ENCODE data around the gene MDN1. TPM values are rescaled to one million over a fixed set of nuclear protein-coding genes. Genes with fewer than 3 reads are reported as not detected.
"Not testable (repeated sequence)": the region's sequence is repeated elsewhere in the genome, so short reads cannot be mapped to it uniquely, and the experiment has no call there.

MDN1 gene
- polyA plus RNA-seq, 2 of the 4 experiments (the other 2 are of a cell fraction), result 6.4 to 20.5 TPM

- H3K9me3 ChIP-seq, result no peaks in the 10 kb centered on the region
- ATAC-seq (no peak), DNase-seq (ENCODE audit: low read depth in 1 of 2, low spot score in 1 of 2) (no peak), FAIRE-seq (no peak)
- no peak overlapping the region for H3K4me3 ChIP-seq
- POLR2A ChIA-PET, result no interaction called here
- WGBS (ENCODE audit: missing lambda C conversion rate), result 61% methylated on average over 4 of the region's 4 CpGs
- TF ChIP-seq CEBPB (IDR thresholded peaks at IDR 0.05), result no peak
- TF ChIP-seq HOXB13 (CRISPR knock-in tag; IDR thresholded peaks at IDR 0.05; ENCODE audit: low read depth), result no peak
- no peak for TF ChIP-seq ZSCAN20 (CRISPR knock-in tag; IDR thresholded peaks at IDR 0.05)
- no peak for TF ChIP-seq HEYL (CRISPR knock-in tag; IDR thresholded peaks at IDR 0.05)
- TF ChIP-seq EHF (CRISPR knock-in tag; IDR thresholded peaks at IDR 0.05), result no peak
- no peak for TF ChIP-seq RARB (CRISPR knock-in tag; IDR thresholded peaks at IDR 0.05)
- TF ChIP-seq PHF8 (IDR thresholded peaks at IDR 0.05; ENCODE audit: borderline replicate concordance, low read depth), result no peak
- no peak for TF ChIP-seq RAD21 (conservative IDR thresholded peaks at IDR 0.05 in 1 of 2, IDR thresholded peaks at IDR 0.05 in 1 of 2)
- TF ChIP-seq CBX2 (IDR thresholded peaks at IDR 0.05; ENCODE audit: borderline replicate concordance, low read depth), result no peak
- no peak for TF ChIP-seq ESRRA (IDR thresholded peaks at IDR 0.05; ENCODE audit: borderline replicate concordance, low read length)
- TF ChIP-seq RFX5 (IDR thresholded peaks at IDR 0.05), result no peak
- no peak for TF ChIP-seq MAZ (IDR thresholded peaks at IDR 0.05; ENCODE audit: borderline replicate concordance, low read depth, low read length)
- no peak for TF ChIP-seq KDM5A (IDR thresholded peaks at IDR 0.05)
- TF ChIP-seq, protein P1, sequence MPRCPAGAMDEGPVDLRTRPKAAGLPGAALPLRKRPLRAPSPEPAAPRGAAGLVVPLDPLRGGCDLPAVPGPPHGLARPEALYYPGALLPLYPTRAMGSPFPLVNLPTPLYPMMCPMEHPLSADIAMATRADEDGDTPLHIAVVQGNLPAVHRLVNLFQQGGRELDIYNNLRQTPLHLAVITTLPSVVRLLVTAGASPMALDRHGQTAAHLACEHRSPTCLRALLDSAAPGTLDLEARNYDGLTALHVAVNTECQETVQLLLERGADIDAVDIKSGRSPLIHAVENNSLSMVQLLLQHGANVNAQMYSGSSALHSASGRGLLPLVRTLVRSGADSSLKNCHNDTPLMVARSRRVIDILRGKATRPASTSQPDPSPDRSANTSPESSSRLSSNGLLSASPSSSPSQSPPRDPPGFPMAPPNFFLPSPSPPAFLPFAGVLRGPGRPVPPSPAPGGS (IDR thresholded peaks at IDR 0.05), result no peak
- TF ChIP-seq HOXA7 (CRISPR knock-in tag; IDR thresholded peaks at IDR 0.05), result no peak
- TF ChIP-seq TP53 (CRISPR knock-in tag; IDR thresholded peaks at IDR 0.05), result no peak
- TF ChIP-seq FOSB (CRISPR knock-in tag; IDR thresholded peaks at IDR 0.05), result no peak
- H3K27ac ChIP-seq, result no peak overlapping the region
- 0 out of 3 replicates have a peak, but pooled peaks cover 4% of the 10 kb centered on the region for H3K4me1 ChIP-seq
- no peak overlapping the region for H3K4me2 ChIP-seq
- CTCF ChIA-PET, result no interaction called here
Measured at GRCh38 chr6:89644864-89645263, 174.7 kb downstream of the MDN1 start.

DNA sequence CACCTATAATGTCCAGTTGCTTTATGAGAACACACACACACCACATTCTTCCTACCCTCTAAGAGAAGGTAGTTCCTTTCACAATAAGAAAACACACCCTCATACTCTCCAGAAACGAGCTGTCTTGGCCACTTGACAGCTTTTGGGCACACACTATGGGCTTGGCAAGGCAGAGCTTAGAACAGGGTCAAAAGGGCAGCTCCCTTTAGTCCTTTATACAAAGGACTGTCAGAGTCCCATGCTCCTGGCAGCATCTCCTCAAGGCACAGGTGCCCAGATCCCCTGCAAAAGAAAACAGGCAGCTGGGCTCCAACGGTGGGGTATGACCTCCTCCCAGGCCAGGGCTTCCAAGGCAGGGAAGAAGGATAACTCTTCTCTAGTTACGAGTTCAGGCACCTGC lies 176.2 kb downstream of the MDN1 start:
- CTCF ChIA-PET, result no interaction called here
- no peak for DNase-seq (ENCODE audit: low read depth in 1 of 2, low spot score in 1 of 2)
- Histone ChIP-seq H3K9me3 (no peaks in the 10 kb centered on the region), H3K4me3 (no peak overlapping the region), H3K27ac (no peak overlapping the region), H3K4me2 (no peak overlapping the region), H3K4me1 (peaks cover 9% of the 10 kb centered on the region; the same call in 2 of the 3 replicates)
- TF ChIP-seq GATA3 (IDR thresholded peaks at IDR 0.05; ENCODE audit: borderline replicate concordance) (no peak), MAFK (IDR thresholded peaks at IDR 0.05; ENCODE audit: partially characterized antibody) (no peak), SREBF2 (IDR thresholded peaks at IDR 0.05) (no peak), HOXB13 (CRISPR knock-in tag; IDR thresholded peaks at IDR 0.05; ENCODE audit: low read depth) (no peak), ZC3H11A (IDR thresholded peaks at IDR 0.05) (no peak), POLR2AphosphoS2 (conservative IDR thresholded peaks at IDR 0.05; ENCODE audit: low read length) (no peak), FOSL2 (IDR thresholded peaks at IDR 0.05) (no peak), FOSL2 (CRISPR knock-in tag; IDR thresholded peaks at IDR 0.05) (no peak), RCOR1 (IDR thresholded peaks at IDR 0.05; ENCODE audit: low read depth, low read length) (no peak), USF2 (IDR thresholded peaks at IDR 0.05) (no peak)
- POLR2A ChIA-PET, result interaction anchor here (0.7 kb wide), 1 partner anchor 12 kb away, joined by 3 read pairs; no protein-coding TSS in a partner anchor
- ATAC-seq, result no peak
- 44% methylated on average over 3 of the region's 3 CpGs for WGBS (ENCODE audit: missing lambda C conversion rate)
- no peak for FAIRE-seq

- CTCF ChIA-PET, result no interaction called here
- Histone ChIP-seq H3K4me2 (no peak overlapping the region), H3K4me3 (no peak overlapping the region), H3K9me3 (no peaks in the 10 kb centered on the region), H3K4me1 (peaks cover 9% of the 10 kb centered on the region; the same call in 2 of the 3 replicates), H3K27ac (no peak overlapping the region)
- FAIRE-seq, result no peak
- 92% methylated on average over 3 of the region's 3 CpGs for WGBS (ENCODE audit: missing lambda C conversion rate)
- DNase-seq (ENCODE audit: low read depth in 1 of 2, low spot score in 1 of 2), result no peak
- ATAC-seq, result no peak
- POLR2A ChIA-PET, result no interaction called here
- TF ChIP-seq RARB (CRISPR knock-in tag; IDR thresholded peaks at IDR 0.05), result no peak
- TF ChIP-seq EHF (CRISPR knock-in tag; IDR thresholded peaks at IDR 0.05), result no peak
- TF ChIP-seq JUN (IDR thresholded peaks at IDR 0.05), result no peak
- TF ChIP-seq ZSCAN20 (CRISPR knock-in tag; IDR thresholded peaks at IDR 0.05), result no peak
- TF ChIP-seq, protein P1 (IDR thresholded peaks at IDR 0.05), result no peak
- no peak for TF ChIP-seq NPAS2 (CRISPR knock-in tag; IDR thresholded peaks at IDR 0.05; ENCODE audit: borderline replicate concordance)
- no peak for TF ChIP-seq USF2 (IDR thresholded peaks at IDR 0.05)
Measured at GRCh38 chr6:89642956-89643355, 176.6 kb downstream of the MDN1 start.

GRCh38 chr6:89641581-89641980 lies 178.0 kb downstream of the MDN1 start:
- H3K9me3 ChIP-seq; H3K4me2 ChIP-seq; DNase-seq (ENCODE audit: low read depth in 1 of 2, low spot score in 1 of 2); H3K27ac ChIP-seq; CTCF ChIA-PET; ATAC-seq; POLR2A ChIA-PET; H3K4me3 ChIP-seq; FAIRE-seq: not testable (repeated sequence)
- H3K4me1 ChIP-seq, result peaks cover 13% of the 10 kb centered on the region; the same call in 2 of the 3 replicates
- WGBS (ENCODE audit: missing lambda C conversion rate), result 92% methylated on average over 3 of the region's 3 CpGs

All from A549 (cell line).